ENCODE results near the gene RABGAP1.
A peak's percentile ranks its signal among the peaks of the same experiment; 100 is the strongest.

The RABGAP1 gene

DNA sequence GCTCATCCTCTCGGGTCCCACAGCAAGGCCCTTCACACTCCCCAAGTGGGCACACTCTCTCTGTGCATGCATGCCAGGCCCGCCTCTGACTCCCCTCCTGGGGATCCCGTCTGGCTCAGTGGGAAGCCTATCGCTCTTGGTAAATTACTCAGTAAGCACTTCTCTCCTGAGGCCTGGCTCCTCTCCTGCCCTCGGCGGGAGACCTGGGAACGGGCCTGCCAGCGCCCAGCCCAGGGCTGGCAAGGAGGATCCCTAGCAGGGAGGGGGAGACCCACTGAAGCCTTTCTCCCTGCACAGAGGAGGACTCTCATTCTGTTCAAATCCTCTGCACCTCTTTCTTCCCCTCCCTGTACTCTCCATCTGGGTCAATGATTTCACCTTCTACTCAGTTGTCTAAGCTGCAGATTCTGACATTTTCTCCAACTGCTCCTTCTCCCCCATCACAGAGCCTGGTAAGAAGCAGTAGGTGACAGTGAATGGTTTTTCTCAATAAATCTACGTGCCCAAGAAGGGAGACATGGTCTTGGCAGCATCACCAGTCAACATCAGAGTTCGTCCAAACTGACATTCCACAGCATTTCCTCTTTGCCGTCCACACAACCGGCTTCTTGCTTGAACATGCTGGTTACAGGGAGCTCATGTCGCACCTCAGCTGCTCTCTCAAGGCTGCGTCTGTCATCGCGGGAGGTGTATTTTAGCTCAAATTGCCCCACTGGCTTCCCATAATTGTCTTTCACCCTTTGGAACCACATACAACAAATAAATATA, 174.5 kb downstream of the RABGAP1 start:
- DNase-seq: no peak

DNA sequence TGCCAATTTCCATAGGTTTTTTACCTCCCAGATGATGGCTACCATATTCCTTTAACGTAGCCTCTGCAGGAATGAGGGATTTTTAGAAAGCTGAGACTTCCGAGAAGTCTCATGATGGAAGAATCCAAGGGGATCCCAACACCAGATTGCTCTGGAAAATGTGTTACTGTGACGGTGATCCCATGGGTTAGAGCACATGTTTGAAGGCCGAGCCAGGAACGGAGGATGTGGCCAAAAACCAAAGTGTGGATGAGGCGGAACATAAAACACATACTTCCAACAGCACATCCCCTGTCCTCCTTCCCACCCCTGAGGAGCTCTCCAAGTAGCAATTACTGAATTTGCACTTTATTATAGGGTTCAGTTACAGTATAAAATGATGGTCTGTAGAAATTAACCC, 175.2 kb downstream of the RABGAP1 start:
- no peak for DNase-seq

DNA sequence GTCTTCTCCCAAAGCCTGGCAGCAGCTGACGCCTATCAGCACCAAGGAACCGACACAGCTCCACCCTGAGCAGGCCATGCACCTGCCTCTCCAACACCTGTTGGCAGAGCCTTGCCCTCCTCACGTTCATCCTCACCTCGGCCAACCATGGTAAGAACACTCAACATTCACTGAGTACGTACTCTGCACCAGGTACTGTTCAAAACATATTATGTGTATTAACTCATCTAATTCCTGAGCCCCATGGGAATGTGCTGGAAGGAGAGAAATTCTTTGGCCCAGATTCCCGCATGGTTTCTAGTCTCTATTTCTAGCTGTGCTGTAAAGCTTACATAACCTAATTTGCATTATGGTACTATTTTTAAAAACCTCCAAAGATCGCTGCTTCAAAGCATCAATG, 178.7 kb downstream of the RABGAP1 start:
- peak; percentile 32 for DNase-seq

DNA sequence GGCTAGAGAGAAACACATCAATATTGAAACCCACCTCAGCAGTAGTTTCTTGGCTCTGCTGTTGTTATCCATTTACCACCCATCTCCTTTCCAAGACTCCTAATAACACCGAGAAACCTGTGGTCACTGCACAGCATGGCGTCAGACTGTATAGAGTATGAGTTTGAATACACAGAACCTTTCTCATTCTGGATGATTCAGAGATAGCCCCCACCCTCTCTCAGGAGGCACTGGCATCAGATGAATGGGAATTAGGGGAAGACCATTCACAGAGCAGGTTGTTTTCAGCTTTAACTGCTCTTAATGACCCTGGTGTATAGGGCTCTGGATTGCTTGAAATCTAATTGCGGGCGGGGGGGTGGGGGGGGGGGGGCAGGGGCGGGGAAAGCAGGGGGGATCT, 179.3 kb downstream of the RABGAP1 start:
- no peak for DNase-seq

DNA sequence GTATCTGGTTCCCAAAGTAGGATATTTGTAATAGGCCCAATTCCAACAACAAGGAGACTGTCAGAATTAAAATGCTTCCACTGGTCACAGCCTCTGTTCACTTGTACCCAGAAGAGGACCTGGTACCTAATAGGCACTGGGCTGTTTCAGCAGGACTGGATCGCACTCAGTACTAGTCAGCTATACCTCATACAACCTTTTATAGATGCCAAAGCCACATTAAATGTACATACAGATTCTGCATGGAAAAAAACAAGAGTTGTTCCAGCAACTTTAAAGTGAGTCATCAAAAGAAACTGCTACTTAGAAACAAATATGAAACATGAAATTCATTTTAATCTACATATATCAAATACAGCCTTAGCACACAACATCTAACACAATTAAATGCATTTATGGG, 180.1 kb downstream of the RABGAP1 start:
- no peak for DNase-seq

DNA sequence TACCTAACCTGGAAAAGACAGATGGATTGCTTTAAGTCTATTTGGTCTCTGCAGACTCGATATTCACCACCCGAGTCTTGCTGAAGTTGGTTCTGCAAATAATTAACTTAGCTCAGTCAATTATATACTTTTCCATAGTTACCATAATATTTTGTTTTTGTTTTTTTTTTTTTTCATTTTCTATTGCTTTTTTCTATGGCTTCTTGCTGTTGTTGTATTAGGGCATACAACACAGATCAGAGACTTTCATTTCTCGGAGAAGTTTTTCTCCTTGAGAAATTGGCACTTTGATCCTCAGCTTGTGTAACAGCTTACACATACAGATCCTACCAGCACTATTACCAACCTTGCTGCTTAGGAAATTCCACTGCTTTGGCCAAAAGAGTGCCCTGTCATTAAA, 180.6 kb downstream of the RABGAP1 start:
- no peak for DNase-seq

DNA sequence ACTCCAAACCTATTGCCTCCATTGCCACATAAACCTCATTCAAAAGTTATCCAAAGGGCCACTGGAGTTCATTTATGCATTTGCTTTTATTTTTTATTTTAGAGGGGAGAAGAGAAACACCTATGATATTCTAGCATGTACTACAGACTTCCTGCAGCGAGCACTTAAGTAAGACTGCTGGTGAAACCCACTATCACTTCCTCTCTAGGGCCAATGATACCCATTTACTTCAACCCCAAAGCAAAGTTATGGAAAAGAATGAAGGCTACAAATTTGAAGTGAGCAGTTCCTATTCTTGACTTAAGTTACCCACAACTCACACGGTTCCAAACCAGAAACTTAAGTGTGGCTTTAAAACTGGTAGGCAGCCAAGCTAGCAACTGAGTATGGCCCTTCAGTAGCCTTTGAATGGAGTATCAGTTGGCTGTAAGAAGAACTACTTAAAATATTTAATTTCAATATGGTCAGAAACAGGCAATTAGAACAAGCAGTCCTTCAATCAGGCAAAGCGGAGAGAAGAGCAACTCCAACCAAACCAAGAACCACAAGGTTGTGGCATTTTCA, 186.8 kb downstream of the RABGAP1 start:
- DNase-seq: no peak

DNA sequence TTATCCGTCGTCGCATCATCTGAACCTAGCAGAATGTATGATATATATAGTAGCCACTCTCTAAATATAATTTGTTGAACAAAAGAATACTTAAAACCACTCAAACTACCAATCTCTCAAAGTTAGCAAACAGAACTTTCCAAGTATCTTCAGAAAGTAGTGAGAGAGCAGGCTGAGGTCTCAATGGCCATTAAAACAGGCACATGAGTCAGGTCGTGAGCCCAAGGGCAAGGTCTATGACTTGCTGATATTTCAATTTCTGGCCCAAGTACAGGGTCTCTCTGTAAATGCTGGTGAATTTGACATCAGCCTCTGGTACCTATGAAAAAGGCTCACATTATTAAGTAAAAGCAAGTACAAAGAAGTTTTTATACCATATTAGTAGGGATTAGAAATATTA, 187.8 kb downstream of the RABGAP1 start:
- no peak for DNase-seq

DNA sequence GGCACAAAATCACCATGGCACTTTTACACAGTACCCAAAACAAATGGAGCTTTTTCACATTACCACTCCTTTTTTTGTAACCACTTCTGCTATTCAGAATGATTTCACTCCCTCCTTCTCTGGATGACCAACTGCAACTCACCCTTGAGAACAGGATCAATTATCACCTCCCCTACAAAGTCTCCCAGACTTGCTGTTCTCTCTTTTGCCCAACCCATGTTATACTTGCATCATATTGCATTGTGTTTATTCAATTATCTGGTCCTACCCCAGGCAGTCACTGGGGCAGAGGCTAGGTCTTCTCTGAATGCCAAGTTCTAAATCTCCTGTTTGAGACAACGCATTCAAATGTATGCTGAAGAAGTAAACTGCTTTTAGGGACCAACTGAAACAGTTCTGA, 188.6 kb downstream of the RABGAP1 start:
- no peak for DNase-seq

DNA sequence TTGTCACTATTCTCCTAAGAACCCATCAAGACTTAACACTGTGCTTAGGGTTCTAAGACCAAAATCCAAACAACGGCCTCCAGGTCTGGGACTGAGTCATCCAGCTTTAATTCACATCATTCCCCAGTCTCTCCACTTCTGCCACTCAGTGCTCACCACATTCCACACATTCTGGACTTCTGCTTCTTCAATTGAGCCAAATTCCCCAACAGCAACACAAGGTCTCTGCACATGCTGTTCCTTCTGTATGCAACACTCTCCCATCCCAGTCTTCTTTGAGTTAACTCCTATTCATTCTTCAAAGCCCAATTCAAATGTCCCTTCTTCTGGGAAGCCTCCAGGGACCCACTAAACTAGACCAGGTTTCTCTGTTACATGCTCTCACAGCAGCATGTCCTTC, 190.4 kb downstream of the RABGAP1 start:
- no peak for DNase-seq

DNA sequence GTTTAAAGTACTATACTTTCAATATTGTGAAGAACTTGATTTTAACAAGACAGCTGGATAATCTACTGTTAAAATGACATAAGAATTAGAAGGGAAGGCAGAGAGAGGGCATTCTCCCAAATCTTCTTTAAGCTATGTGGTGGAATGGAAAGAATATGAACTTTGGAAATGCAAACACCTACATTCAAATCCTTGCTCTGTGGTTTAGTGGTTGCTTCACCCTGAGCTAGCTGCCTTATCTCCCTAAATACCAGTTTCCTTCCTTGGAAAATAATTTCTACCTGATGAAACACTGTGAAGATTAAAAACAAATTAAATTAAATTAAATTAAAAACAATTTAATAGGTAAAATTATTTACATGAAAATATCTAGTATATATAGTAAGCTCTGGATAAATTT, 191.2 kb downstream of the RABGAP1 start:
- DNase-seq: no peak

DNA sequence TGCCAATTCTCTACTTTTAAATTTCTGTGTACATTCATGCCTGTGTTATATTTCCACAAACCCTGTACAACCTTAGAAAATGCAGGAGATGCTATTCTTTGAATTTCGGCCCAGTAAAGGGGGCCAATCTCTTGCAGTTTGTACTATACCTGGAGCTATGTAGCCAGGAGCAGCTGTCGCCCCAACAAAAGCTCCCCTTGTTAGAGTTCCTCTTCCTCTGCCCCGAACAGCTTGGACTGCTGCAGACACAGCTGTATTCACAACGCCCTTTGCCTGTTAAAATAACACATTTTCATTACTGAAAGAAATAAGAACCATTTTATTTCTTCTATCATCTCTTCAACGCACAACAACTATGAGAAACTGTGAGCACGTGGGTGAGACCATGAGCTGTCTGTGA, 191.9 kb downstream of the RABGAP1 start:
- no peak for DNase-seq

DNA sequence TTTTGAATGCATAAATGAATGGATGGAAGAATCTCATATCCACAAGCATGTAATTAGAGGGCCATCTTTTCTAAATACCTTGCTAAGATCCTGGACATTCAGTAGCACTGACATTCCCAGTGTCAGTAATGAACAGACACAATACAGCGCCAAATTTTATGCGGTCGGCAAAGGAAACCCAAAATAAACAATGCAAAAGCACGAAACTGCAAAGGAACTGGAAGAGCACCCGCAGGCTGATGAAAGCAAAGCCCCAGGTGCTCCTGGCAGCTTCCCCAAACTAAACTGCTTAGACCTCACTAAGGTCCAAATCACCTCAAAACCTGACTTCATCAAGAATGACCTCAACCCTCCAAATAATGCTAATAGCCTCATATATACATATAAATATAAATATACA, 194.6 kb downstream of the RABGAP1 start:
- DNase-seq: no peak

DNA sequence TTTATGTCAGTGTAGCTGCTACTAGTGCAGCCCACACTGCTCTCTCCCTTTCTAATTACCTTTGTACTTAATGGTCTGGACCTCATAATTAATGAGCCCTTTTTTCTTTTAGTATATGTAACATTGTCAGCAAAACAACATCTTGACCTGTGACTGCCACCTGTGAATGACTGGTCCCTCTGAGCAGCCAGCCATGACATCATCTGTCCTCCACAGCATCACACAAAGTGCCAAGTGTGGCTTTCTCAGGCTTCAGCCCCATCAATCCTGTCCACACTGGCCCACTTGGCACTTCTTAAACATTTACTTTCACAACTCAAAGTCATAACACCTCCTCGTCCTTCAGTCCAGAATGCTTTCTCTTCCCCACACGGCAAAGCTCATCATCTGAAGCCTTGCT, 197.3 kb downstream of the RABGAP1 start:
- no peak for DNase-seq

DNA sequence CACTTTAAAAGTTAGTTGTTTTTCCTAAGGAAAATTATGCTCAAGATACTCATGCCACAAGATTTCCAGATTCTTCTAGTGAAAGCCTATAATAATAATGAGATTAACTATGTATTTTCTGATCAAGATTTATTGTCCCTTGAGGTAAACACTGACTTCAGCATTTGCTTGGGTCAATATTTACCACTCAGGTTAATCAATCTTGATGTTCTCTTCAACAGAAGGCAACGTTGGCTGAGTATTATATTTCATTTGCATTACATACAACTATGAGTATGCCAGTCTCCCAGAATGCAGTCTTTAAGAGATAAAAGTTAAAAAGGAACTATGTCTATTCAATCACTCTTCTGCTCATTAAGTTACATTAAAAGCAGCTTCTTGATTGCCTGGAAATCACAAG, 208.2 kb downstream of the RABGAP1 start:
- DNase-seq: no peak

DNA sequence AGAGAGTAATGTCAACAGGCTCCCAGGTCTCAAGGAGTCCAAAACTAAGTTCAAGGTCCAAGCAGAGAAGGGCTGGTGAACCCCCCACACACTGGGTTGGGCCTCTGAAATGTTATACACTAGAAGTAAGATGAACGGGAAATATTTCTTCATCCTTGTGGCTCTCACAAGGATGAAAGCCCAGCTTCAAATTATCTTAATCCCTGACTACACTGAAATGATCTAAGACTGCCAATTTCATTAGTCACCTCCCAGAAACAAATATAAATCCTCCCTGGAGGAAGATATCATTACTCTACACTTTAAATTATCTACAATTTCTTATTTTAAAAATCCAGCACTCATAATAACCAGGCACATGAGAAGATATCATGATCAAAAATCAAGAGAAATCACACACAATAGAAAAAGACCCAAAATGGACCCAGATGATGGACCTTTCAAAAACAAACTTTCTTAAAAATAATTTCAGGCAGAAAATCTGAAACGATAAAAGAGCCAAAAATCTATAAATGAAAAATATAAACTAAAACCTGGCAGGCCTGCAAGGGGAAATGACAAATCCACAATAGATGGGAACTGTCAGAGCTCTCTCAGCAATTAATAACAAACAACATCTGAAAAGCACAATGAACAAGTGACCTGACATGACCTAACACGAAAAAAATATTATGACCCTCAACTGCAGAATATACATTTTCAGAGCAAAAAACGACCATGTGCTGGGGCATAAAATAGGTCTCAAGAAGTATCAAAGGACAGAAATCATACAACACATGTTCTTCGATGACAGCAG, 210.1 kb downstream of the RABGAP1 start:
- no peak for DNase-seq

Measured in NCI-H510A (cell line).